Endodermal cell (in vitro differentiated cells): ENCODE results near the gene SLC39A5. TPM values are rescaled to one million over a fixed set of nuclear protein-coding genes. Genes with fewer than 3 reads are reported as not detected.

Source experiments
- DNase-seq: peaks from one replicate; pipeline ENCODE4 v3.0.0-alpha.2; 2017
- H3K27ac ChIP-seq: 2 replicates; pipeline ENCODE4 v1.5.1; 2013; ENCODE audit warnings: mild to moderate bottlenecking, low read depth, low read length, moderate library complexity
- H3K27me3 ChIP-seq: 2 replicates; pipeline ENCODE4 v1.6.1; 2013; ENCODE audit warnings: mild to moderate bottlenecking, low read length, moderate library complexity; ENCODE audit not compliant: insufficient read depth, control insufficient read depth, poor library complexity, severe bottlenecking
- H3K36me3 ChIP-seq: 2 replicates; pipeline ENCODE4 v1.7.0; 2013; ENCODE audit warnings: mild to moderate bottlenecking, low read length, moderate library complexity; ENCODE audit not compliant: control insufficient read depth, insufficient read depth
- H3K4me1 ChIP-seq: one replicate; pipeline ENCODE4 v1.7.0; 2013; ENCODE audit warnings: low read length; ENCODE audit not compliant: control insufficient read depth, insufficient read depth
- H3K4me3 ChIP-seq: 2 replicates; pipeline ENCODE4 v1.5.1; 2013; ENCODE audit warnings: mild to moderate bottlenecking, low read length, moderate library complexity
- H3K9ac ChIP-seq: 2 replicates; pipeline ENCODE4 v1.6.1; 2013; ENCODE audit warnings: mild to moderate bottlenecking, low read length, moderate library complexity; ENCODE audit not compliant: poor library complexity, severe bottlenecking; ENCODE audit errors: extremely low read depth
- H3K9me3 ChIP-seq: 2 replicates; pipeline ENCODE4 v1.6.1; 2013; ENCODE audit warnings: mild to moderate bottlenecking, low read length, moderate library complexity; ENCODE audit not compliant: control insufficient read depth
- H3K27ac Mint-ChIP-seq: 2 replicates; pipeline ENCODE4 v1.8.0; 2020; ENCODE audit warnings: mixed read lengths
- H3K27me3 Mint-ChIP-seq: 2 replicates; pipeline ENCODE4 v1.8.0; 2021; ENCODE audit warnings: mild to moderate bottlenecking, mixed read lengths; ENCODE audit not compliant: insufficient read depth
- H3K36me3 Mint-ChIP-seq: 2 replicates; pipeline ENCODE4 v1.8.0; 2020; ENCODE audit warnings: low read depth, mixed read lengths
- H3K4me1 Mint-ChIP-seq: 2 replicates; pipeline ENCODE4 v1.8.0; 2020; ENCODE audit warnings: mixed read lengths
- H3K4me3 Mint-ChIP-seq: 2 replicates; pipeline ENCODE4 v1.8.0; 2020; ENCODE audit warnings: mild to moderate bottlenecking, moderate library complexity, mixed read lengths
- H3K9me3 Mint-ChIP-seq: 2 replicates; pipeline ENCODE4 v1.8.0; 2020; ENCODE audit warnings: mild to moderate bottlenecking, mixed read lengths
- WGBS, 2 experiments: methylation state at CpG; one replicate each; pipeline versions ENCODE4 v1.1.5 to v1.1.7; 2013; ENCODE audit warnings: missing lambda C conversion rate in 2 of 2, mixed read lengths in 1 of 2; ENCODE audit not compliant: insufficient coverage in 1 of 2, insufficient read length in 1 of 2; 5-methylcytosine and 5-hydroxymethylcytosine counted together
- total RNA-seq, 2 donors: library from RNA; stranded (reverse); fragmentation: NEBNext Ultra II Directional in 1 of 2; extraction: Animal tissue kit (Norgen Biotek cat#: 25700) in 1 of 2; gene quantifications; 2 replicates in 1 of 2; 3 replicates in 1 of 2; pipeline ENCODE4 v1.2.1, GENCODE V29; 2021
- TF ChIP-seq, protein P1 (sequence below): fragments of 200-600 bp; sonication (generic); conservative IDR thresholded peaks from 2 replicates; pipeline ENCODE4 v1.5.0; 2021; ENCODE audit warnings: antibody characterized with exemption, mild to moderate bottlenecking

SLC39A5 gene
- total RNA-seq, 2 donors from 2014 or later = 2.5 to 3.2 TPM

DNA sequence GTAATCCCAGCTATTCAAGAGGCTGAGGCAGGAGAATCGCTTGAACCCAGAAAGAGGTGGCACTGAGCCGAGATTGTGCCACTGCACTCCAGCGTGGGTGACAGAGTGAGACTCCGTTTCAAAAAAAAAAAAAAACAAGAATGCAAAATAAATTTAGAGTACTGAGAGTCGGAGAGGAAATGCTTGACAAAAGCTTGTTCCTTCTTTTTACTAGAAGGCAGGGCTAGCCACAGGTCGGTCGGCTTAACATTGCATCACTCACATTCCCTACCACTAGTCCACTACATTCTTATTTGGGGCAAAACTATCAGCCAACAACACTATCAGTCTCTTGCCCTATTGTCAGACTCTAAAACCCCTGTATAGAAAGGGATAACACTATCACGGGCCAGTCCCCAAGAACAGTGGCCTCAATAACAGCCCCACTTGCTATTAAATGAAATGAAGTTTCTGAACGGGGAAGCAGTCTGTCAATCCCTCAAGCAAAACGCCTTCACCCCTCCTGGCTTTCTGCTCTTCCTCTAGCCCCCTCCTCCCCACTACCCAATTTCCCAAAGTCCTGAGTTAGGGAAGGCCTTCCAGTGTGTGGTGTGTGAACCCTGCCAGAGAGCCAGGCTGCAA is 9.1 kb upstream of the SLC39A5 start:
- Histone ChIP-seq H3K27me3 (no peaks in the 10 kb centered on the region), H3K9ac (peak overlapping the region; percentile 93), H3K4me1 (peaks cover 5% of the 10 kb centered on the region), H3K27ac (peak overlapping the region; percentile 93), H3K4me3 (peak overlapping the region; percentile 100), H3K9me3 (no peaks in the 10 kb centered on the region), H3K36me3 (peaks cover 17% of the 10 kb centered on the region)
- Mint-ChIP-seq H3K9me3 (peaks cover 2% of the 10 kb centered on the region), H3K4me1 (peaks cover 26% of the 10 kb centered on the region), H3K27ac (peak overlapping the region; percentile 96), H3K36me3 (peaks cover 18% of the 10 kb centered on the region), H3K4me3 (peak overlapping the region; percentile 99), H3K27me3 (no peaks in the 10 kb centered on the region)
- WGBS, 2 experiments = 35 to 57% methylated on average over 5 to 10 of the region's 10 CpGs
- TF ChIP-seq, protein P1, sequence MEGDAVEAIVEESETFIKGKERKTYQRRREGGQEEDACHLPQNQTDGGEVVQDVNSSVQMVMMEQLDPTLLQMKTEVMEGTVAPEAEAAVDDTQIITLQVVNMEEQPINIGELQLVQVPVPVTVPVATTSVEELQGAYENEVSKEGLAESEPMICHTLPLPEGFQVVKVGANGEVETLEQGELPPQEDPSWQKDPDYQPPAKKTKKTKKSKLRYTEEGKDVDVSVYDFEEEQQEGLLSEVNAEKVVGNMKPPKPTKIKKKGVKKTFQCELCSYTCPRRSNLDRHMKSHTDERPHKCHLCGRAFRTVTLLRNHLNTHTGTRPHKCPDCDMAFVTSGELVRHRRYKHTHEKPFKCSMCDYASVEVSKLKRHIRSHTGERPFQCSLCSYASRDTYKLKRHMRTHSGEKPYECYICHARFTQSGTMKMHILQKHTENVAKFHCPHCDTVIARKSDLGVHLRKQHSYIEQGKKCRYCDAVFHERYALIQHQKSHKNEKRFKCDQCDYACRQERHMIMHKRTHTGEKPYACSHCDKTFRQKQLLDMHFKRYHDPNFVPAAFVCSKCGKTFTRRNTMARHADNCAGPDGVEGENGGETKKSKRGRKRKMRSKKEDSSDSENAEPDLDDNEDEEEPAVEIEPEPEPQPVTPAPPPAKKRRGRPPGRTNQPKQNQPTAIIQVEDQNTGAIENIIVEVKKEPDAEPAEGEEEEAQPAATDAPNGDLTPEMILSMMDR = no peak
- DNase-seq = no peak

DNA sequence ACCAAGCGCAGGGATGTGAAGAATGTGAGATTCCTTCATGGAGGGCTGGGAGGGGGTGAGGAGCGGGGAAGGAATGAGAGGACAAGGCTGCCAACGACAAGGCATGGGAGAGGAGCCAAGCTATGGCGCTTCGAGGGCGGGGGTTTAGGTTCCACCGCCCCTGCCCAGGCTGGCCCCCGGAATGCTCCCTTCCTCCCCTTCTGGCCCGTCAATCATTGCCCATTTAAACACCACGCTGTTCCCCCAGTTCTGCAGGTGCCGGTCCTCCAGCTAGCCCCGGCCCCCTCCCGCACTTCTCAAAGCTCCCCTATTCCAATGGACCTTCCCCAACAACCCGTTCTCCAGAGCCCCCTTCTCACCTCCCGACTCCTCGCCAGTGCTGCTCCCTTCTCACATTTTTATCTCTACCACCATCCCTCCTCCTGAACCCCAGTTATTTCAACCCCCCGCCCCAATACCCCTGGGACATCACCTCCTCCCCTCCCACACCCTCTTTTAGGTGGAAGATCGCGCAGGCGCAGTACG is 8.6 kb upstream of the SLC39A5 start:
- 0% methylated on average over 9 to 21 of the region's 21 CpGs for WGBS, 2 experiments
- TF ChIP-seq, protein P1 = no peak
- peak; percentile 89 for DNase-seq
- Histone ChIP-seq H3K4me3 (peak overlapping the region; percentile 100), H3K27me3 (no peaks in the 10 kb centered on the region), H3K27ac (peak overlapping the region; percentile 93), H3K4me1 (peaks cover 5% of the 10 kb centered on the region), H3K9me3 (no peaks in the 10 kb centered on the region), H3K9ac (peak overlapping the region; percentile 93), H3K36me3 (peaks cover 12% of the 10 kb centered on the region)
- Mint-ChIP-seq H3K4me1 (peaks cover 26% of the 10 kb centered on the region), H3K36me3 (peaks cover 18% of the 10 kb centered on the region), H3K27me3 (no peaks in the 10 kb centered on the region), H3K27ac (peak overlapping the region; percentile 96), H3K9me3 (peaks cover 2% of the 10 kb centered on the region), H3K4me3 (peak overlapping the region; percentile 99)

DNA sequence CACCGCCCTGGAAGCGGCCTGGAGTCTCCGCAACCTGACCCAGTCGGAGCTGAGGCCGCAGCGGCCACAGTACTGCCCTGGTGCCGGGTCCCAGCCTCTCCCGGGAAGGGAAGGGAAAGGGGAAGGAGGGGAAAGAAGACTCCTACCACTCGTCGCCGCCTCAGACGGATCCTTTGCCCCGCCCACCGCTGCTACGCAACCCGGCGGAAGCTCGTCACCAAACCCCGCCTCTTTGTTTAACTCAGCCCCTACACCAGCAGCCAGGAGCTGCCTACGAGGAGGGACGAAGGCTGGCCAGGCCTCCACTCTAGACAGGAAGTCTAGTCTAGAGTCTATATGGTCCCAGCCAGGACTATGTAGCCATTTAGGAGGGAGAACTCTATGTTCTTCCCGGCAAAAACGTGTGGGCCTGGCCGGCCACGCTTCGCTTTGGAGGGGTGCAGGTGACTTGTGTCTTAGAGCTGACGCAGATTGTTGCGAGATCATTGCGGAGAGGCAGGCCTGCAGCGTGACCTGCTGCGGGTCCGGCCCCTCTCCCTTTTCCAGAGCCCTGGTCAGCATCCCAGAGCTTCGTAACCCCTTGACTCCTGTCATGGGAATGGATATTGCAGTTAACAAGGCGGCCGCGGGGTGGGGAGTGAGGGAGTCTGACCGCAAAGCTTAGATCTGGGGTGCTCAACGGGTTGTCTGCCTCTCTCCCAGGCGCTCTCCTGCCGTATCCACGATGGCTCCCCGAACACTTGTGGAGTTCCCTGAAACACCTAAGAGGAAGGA is 7.9 kb upstream of the SLC39A5 start, which contains the start of gene RNF41:
RNF41 (minus strand) TSS at position 166 of the 774 bp plus-strand sequence. CDS start 7,875 bp downstream, outside the sequence.
- Histone ChIP-seq H3K4me3 (peak within 1 kb of the TSS; percentile 100), H3K9me3 (no peaks in the 10 kb centered on the region), H3K27ac (peak within 1 kb of the TSS; percentile 93), H3K36me3 (peaks cover 8% of the 10 kb centered on the region), H3K9ac (peak within 1 kb of the TSS; percentile 93), H3K27me3 (no peaks in the 10 kb centered on the region), H3K4me1 (peaks cover 5% of the 10 kb centered on the region)
- TF ChIP-seq, protein P1 = peak; percentile 28
- H3K36me3 Mint-ChIP-seq = peaks cover 14% of the 10 kb centered on the region
- H3K9me3 Mint-ChIP-seq = peaks cover 2% of the 10 kb centered on the region
- peak within 1 kb of the TSS; percentile 96 for H3K27ac Mint-ChIP-seq
- H3K4me1 Mint-ChIP-seq = peaks cover 26% of the 10 kb centered on the region
- DNase-seq = peak; percentile 100
- no peaks in the 10 kb centered on the region for H3K27me3 Mint-ChIP-seq
- 15 to 54% methylated on average over 22 to 42 of the region's 42 CpGs for WGBS, 2 experiments
- peak within 1 kb of the TSS; percentile 99 for H3K4me3 Mint-ChIP-seq
